Measurements from ENCODE around the gene EPB41L4A.
"Not testable (repeated sequence)": the region's sequence is repeated elsewhere in the genome, so short reads cannot be mapped to it uniquely, and the experiment has no call there.

EPB41L4A gene

DNA sequence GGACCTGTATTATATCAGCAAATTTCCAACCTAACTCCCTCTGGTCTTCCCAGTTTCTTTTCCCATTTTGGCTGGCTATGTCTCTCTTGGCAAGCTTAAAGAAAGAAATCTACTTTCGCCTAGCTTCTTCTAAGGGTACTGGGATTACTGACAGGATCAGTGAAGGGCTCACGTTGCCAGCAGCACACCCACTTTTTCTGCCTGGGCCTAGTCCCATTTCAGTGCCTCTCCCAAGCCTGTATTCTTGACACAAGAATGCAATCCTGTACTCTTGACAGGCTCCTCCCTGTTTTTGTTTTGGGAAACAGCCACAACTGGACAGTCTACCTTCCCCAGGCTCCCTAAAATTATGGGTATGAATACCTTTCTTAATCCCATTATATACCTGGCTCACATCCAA lies 170.5 kb downstream of the EPB41L4A start:
- no peak for DNase-seq

DNA sequence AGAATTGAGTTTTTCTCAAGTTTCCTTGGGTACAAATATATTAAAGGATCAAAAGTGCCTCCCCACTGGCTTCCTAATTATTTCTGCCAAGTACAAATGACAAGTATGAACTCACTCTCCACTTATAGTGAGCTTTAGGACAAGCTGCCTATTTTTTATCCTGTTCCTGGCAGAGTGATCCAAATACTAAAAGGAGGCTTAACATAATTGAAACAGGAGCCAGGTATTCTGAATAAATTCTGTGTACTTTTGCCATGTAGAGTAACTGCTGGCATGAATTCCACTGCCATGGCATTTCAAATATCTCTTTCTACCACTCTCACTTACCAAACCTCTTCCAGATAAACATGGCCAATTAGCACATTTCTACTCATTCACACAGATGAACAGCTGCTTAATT lies 171.1 kb downstream of the EPB41L4A start:
- DNase-seq, result no peak

DNA sequence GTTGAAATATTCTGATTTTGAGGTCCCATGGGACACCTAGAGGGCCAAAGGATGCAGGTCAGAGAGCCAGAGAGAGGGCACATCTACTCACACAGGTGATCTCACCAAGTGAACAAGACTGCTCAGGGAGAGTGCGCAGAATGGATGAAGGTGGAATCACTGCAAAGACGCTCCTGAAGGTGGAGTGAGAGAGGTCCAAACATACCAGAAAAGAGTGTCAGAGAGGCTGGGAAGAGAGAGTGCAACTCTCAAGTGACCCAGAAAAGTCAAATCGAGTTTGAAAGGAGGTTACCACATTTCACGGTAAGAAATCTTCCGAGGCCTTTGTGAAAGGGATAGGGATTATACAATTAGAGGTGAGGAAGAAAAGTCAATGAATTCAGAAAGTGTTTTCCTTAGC lies 173.4 kb downstream of the EPB41L4A start:
- no peak for DNase-seq

DNA sequence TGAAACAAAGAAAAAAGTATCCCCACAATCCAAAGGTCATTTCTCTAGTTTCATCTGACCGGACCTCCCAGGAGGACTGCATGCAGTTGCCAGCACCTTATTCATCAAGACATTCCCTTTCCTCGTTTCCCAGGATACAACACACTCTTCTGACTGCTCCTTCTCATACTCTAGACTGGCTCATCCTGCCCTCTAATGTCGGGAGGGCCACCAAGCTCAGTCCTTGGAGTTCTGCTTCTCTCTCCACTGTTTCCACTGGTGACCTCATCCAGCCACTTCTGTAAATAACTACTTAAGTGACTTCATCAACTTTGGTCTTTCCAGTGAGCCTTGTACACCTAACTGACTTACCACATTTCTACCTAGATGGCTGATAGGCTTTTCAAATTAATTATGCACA lies 179.1 kb downstream of the EPB41L4A start:
- no peak for DNase-seq

DNA sequence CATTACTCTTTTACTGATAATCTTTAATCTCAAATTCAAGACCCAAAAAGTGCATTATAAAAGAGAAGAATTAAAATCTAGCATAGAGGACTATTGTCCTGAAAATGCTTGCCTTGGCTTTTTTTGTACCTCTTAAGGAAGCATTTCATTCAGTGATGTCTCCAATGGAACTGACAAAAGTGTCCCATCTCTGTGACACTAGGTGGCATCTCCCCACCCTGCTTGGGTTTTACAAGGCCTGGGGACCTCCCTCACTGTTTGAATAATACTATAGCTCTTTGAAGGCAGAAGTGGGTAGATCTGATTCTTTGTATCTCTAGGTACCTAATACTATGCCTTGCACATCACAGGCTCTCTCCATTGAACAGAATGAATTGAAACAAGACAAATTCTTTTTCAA lies 180.6 kb downstream of the EPB41L4A start:
- DNase-seq, result no peak

DNA sequence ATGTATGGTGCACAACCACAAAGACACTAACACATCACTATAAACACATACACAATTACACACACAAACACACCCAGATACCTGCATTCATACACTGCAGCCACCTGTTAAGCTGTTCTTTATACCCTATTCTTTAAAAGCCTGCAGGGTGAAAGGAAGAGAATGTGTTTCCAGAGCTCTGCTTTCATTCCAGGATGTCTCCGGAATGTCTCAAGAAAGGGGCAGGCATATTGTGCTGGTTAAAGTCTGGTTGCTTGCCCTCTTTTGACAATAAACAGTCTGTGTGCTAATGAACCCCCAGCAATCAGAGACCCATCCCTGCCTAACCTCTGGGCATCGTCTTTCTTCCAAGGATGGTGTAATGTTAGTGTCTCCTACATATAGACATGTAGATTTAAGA lies 181.6 kb downstream of the EPB41L4A start:
- DNase-seq, result no peak

DNA sequence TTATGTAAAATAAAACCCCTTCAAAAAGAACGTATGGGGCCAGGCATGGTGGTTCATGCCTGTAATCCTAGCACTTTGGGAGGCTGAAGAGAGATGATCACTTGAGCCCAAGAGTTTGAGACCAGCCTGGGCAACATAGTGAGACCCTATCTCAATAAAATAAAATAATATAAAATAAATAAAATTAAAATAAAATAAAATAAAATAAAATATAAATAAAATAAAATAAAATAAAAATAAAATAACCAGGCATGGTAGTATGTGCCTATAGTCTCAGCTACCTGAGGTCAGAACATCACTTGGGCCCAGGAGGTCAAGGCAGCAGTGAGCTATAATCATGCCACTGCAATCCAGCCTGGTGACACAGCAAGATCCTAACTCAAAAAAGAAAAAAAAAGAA lies 185.1 kb downstream of the EPB41L4A start:
- DNase-seq, result no peak

DNA sequence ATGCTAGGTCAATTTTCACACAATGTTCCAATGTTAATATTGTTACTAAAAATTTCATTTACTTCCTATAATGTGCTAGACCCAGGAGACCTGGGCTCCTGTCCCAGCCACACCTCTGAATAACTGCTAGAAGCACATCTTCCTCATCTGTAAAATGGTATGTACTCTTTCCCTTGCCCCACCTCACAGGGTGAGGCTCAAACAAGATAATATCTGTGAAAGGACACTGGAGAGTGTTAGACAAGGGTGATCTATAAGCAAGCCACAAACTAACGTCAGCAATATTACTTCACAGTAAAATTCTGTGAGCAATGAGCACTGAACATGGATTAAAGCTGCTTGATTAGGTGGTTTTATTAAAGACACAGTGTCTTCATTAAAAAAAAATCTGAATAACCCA lies 186.4 kb downstream of the EPB41L4A start:
- no peak for DNase-seq

DNA sequence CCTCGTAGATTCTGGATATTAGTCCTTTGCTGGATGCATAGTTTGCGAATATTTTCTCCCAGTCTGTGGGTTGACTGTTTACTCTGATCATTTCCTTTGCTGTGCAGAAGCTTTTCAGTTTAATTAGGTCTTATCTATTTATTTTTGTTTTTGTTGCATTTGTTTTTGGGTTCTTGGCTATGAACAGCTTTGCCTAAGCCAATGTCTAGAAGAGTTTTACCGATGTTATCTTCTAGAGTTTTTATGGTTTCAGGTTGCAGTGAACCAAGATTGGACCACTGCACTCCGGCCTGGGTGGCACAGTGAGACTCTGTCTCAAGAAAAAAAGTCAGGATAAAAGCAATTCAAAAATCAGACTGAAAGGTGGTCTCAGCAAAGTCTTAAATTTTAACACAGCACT lies 188.5 kb downstream of the EPB41L4A start:
- no peak for DNase-seq

DNA sequence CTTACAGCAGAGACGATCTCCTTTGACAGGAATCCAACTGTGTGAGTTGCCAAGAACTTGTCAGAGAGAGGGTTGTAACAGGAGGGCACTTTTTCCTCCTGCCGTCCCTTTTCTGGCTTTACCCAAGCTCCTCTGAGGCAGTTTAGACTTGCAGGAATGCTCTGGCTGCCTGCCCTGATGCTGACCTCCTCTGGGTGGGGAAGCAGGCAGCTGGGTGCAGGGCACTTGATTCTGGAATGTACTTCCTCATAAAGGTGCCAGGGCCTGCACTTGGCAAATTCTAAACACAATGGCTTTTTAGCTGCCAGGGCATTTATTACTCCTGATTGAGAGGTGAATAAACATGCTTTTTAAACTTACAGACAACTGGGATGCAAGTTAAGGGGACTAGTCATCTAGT lies 190.4 kb downstream of the EPB41L4A start:
- DNase-seq, result peak in 4 of 14 donors; percentile 1 to 29 (median 14)

DNA sequence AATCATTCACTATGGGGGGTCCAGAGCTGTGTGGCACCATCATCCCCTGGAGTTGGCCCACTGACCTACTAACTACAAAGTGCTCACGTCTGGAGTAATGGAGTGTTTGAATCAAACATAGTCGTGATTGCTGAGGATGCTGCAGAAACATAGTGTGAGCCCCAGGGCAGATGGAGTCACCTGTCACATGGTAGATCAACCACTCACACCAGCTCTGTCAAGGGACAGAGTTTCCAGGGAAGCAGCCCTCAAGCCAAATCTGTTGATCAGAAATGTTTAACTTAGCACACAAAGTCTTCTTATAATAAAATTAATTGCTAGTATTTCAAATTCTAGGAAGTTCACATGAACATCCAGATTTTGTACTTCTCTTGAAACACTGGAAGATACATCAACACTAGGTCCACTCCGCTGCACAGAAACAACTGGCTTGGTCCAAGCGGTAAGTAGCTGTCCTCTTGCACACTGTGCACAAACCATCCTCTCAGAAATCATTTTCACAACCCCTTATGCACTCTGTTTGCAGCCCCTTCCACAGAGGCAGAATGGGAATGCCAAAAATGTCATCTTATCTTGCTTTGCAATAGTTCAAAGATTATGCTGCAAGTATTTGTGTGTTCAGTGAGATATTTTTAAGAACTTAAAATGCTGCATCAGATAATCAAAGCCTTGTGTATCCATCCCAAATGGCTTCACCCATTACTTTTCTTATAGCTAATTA lies 191.0 kb downstream of the EPB41L4A start:
- no peak for DNase-seq

DNA sequence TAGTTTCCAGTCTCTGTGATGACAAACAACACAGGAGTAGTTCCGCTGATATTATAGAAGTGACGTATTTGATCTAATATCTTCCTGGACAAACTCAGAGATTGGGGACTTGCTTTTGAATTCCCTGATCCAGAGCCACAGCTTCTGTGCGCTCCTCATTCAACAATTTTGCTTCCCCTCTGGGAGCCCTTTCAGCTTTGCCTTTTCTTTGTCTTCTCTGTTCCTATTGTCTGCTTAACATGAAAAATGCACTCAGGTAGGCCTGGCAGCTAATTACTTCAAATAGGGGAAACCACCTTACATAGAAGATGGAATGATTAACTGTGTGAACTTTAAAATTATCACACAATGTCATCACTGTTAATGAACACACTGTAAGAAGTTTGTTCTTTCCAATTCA lies 192.9 kb downstream of the EPB41L4A start:
- no peak for DNase-seq

DNA sequence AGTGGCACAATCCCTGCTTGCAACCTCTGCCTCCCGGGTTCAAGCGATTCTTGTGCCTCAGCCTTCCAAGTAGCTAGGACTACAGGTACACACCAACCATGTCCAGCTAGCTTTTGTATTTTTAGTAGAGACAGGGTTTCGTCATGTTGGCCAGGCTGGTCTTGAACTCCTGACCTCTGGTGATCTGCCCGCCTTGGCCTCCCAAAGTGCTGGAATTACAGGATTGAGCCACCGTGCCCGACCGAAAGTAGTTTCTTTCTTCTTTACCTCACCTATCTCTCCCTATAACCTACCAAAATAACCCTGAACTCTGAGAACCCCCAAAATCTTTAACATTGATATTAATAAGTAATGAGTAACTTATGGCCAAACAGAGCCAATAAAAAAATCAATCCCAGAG lies 196.1 kb downstream of the EPB41L4A start:
- DNase-seq, result not testable (repeated sequence)

DNA sequence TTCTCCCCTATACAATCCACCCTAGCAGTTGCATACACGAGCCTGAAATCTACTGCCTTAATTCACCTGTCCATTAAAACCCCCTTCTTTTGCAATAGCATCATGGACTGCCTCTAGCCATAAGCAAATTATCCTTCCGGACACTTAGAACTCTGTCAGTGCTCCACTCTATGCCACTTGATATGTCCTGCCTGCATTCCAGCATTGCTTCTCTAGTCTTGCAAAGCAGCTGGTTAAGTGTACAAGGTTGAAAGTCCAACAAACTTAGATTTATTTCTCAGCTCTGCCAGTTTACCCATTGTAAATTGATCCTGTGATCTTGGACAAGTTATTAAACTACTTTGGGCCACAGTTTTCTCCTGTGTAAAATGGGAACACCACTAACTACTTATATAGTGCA lies 197.9 kb downstream of the EPB41L4A start:
- DNase-seq, result no peak

DNA sequence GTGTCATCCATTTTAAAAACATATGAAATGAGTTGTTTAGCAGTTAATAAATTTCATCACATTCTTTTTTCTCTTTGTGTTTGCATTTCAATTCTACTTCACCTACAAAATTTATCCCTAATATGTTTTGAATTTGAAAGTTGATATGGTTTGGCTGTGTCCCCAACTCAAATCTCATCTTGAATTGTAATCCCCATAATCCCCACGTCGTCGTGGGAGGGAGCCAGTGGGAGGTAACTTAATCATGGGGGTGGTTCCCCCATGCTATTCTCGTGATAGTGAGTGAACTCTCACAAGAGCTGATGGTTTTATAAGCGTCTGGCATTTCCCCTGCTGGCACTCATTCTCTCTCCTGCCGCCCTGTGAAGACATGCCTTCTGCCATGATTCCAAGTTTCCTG lies 200.1 kb downstream of the EPB41L4A start:
- no peak for DNase-seq

DNA sequence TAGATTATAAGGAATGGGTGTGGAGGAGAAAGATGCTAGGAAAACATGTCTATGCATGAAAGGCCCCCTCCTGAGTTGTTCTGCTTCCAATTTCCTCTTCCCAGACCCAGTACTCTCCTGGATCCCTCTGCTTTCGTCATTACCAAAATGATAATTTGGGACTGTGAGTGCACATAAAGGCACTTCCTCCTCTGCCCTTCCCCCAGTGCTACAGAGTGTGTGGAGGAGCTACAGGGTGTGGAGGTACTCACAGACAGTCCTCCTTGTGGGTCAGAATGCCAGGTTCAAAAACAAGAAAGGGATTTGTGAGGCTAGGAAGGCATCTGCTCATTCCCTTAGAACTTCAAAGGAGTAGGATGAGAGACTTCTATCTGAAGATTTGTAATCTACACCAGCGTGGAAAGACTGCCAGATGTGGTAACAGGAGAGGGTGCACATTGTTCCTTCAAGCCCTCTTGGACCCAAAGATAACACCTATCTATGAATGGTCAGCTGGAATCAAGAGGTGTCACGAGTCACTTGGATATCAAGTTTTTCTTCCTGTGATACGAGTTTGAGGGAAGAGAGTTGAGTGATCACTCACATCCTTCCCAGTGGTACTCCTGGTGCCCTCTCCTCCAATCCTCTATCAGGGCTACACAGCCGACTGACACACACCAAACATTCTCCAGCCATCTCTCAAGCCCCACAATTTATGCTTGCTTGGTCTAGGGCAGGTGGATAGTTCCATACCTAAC lies 201.1 kb downstream of the EPB41L4A start:
- no peak for DNase-seq

DNA sequence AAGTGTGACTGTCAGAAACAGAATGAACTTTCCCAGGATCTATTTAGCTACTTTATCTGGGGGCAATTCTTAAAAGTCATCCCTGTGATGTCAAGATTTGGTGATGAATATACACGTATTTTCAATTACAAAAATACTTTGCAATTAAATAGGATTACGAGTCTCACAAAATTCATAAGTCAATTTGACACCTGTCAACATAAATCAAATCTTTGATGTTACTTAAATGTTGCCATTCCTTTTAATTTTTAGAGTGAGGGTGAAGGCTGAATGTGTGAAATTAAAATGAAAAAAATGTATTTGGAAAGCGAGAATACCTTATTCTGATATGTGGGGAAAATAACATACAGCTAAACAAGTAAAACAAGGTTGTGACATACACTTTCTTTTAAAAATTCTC lies 202.9 kb downstream of the EPB41L4A start:
- DNase-seq, result no peak

DNA sequence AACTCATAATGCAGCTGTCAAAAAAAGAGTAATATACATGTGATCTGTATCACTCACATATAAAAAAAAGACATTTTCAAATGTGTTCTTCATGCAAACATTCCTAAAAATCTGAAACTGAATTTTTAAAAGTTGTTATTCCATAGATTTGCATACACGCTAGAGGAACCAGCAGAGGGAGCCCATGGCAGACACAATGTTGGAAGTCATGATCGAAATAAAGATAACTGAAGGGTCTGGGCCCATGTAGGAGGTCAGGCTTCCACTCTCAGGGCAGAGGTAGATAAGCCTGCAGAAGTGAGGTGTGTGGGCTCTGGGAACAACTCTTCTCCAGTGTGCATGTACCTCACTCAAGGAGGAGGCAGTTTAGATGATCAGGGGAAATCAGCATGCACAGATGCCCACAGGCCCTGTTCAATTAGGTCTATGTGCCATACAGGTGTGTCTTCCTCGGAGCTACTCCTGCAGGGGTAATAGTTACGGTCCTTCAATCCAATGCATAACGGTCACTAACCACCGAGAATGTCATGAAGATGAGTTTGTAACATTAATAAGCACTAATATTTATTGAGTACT lies 208.6 kb downstream of the EPB41L4A start:
- DNase-seq, result peak in 3 of 14 donors; percentile 3 to 14 (median 6)

DNA sequence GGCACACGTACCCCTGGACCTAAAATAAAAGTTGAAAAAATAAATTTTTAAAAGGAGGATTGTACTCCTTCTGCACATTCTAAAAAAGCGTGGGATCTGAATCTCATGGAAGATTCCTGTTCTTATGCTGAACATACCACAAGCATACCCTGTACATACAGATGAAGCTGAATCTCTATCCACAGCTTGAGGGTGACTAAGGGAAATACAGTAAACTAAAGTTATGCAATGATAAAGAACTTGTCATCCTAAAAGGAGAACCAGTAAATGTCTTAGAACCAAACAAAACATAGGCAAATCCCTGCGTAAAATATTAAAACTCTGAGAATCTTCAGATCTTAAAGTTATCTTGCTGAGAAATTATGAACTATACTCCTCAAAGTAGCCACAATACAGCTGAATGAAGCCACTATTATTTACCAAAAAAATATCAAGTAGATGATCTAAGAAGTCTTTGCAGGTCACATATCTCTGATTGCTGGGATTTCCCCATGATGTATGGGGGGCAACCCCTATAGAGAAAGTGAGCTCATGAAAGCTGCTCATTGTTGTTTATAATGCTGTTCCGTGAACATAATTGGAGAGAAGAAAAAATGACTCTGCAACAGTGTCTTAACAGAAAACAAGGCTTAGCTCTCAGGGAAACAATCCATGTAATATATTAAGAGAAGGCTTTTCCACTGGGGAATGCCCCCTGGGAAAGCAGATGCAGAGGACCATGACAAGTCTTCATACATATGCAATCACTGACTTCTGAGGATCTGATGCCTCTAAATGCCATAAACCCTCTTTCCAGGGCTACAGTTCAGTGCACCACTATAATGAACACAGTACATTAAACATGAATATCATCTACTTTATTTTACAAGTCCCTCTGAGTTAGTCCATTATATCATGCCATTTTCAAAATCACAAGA lies 210.1 kb downstream of the EPB41L4A start:
- no peak for DNase-seq

DNA sequence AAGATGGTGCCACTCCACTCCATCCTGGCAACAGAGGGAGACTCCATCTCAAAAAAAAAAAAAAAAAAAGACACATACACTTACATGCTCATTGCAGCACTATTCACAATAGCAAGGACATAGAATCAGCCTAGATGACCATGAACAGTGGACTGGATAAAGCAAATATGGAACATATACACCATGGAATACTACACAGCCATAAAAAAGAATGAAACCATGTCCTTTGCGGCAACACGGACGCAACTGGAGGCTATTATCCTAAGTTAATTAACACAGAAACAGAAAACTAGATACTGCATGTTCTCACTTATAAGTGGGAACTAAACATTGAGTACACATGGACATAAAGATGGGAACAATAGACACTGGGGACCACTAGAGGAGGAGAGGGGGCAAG lies 210.9 kb downstream of the EPB41L4A start:
- not testable (repeated sequence) for DNase-seq

DNA sequence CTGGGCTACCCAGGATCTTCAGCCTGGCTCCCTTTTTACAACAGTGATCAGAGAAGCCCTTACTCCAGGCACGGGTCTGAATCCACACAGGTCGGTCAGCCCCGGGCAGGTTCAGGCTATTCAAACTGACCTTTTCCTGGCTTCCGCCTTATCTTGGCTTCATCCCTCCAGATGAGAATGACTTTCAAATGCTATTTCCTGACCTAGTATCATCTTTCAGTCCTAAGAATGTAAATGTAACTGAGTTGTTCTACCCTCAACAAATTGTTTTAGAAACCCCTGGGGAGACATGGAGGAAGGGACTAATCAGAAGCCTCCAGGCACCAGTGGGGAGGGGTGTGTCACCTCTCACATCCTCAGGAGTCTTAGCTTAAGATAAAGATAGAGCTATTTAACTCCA lies 213.2 kb downstream of the EPB41L4A start:
- no peak for DNase-seq

DNA sequence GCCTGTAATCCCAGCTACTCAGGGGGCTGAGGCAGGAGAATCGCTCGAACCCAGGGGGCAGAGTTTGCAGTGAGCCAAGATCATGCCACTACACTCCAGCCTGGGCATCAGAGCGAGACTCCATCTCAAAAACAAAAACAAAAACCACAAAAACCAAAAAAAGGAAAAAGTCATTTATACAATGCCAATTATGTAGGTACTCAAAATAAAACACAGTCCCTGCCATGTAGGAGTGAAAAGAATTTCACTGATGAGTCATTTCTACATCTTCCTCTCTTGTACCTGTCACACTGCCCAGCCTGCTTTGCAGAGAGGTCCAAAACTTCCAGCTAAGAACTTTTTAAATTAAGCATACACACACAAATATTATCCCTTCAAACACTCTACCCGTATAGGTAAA lies 215.8 kb downstream of the EPB41L4A start:
- no peak for DNase-seq

DNA sequence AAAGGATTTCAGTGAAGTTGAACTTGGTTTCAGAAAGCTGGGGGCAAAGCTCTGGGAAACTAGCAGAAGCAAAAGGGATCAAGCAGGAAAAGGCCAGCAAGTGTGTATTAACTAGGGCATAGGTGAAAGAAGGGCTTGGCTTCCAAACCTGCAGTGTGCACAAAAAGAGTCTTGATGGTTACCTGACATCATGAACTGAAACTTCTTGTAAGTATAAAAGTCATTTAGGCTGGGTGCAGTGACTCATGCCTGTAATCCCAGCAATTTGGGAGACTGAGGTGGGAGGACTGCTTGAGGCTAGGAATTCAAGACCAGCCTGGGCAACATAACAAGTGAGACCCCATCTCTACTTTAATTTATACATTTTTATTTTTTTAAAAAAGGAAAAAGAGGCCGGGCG lies 216.4 kb downstream of the EPB41L4A start:
- DNase-seq, result no peak
